HS-27A (cell line): ENCODE results near the gene HSD17B1.
A peak's percentile ranks its signal among the peaks of the same experiment; 100 is the strongest.
"Not testable (repeated sequence)": the region's sequence is repeated elsewhere in the genome, so short reads cannot be mapped to it uniquely, and the experiment has no call there.

Experiments
- DNase-seq: peaks from one replicate; pipeline ENCODE4 v3.0.0-alpha.2; 2012; ENCODE audit warnings: low read depth, missing footprints

The HSD17B1 gene

GRCh38 chr17:42552736-42553135 is at the start of gene HSD17B1:
TSS of gene HSD17B1 (plus strand) at chr17:42552923. CDS start at chr17:42552934, 11 bp downstream.
- not testable (repeated sequence) for DNase-seq

- DNase-seq = no peak
These were observed 49.8 kb upstream of the HSD17B1 start for GRCh38 chr17:42502926-42503325.

- DNase-seq = no peak
These were observed 45.1 kb upstream of the HSD17B1 start for GRCh38 chr17:42507671-42508070.

GRCh38 chr17:42508426-42509165 is 44.1 kb upstream of the HSD17B1 start:
- no peak for DNase-seq

GRCh38 chr17:42509409-42509808 is 43.3 kb upstream of the HSD17B1 start:
- no peak for DNase-seq

GRCh38 chr17:42509841-42510240 is 42.9 kb upstream of the HSD17B1 start:
- DNase-seq = no peak

- DNase-seq = no peak
These were observed 40.5 kb upstream of the HSD17B1 start for GRCh38 chr17:42512246-42512645.

- DNase-seq = no peak
These were observed 39.9 kb upstream of the HSD17B1 start for GRCh38 chr17:42512733-42513251.

- no peak for DNase-seq
These were observed 39.0 kb upstream of the HSD17B1 start for GRCh38 chr17:42513686-42514085.

- DNase-seq = no peak
These were observed 38.4 kb upstream of the HSD17B1 start for GRCh38 chr17:42514279-42514678.

GRCh38 chr17:42514867-42515266 is 37.9 kb upstream of the HSD17B1 start:
- DNase-seq = no peak

GRCh38 chr17:42517516-42517915 is 35.2 kb upstream of the HSD17B1 start:
- DNase-seq = no peak

- no peak for DNase-seq
These were observed 34.5 kb upstream of the HSD17B1 start for GRCh38 chr17:42518046-42518754.

- no peak for DNase-seq
These were observed 33.8 kb upstream of the HSD17B1 start for GRCh38 chr17:42518755-42519545.

GRCh38 chr17:42519546-42520491 is 32.9 kb upstream of the HSD17B1 start:
- peak; percentile 92 for DNase-seq

- DNase-seq = no peak
These were observed 32.2 kb upstream of the HSD17B1 start for GRCh38 chr17:42520540-42520951.

GRCh38 chr17:42521036-42521435 is 31.7 kb upstream of the HSD17B1 start:
- no peak for DNase-seq

GRCh38 chr17:42521666-42522262 is 31.0 kb upstream of the HSD17B1 start:
- no peak for DNase-seq

GRCh38 chr17:42522263-42522790 is 30.4 kb upstream of the HSD17B1 start:
- DNase-seq = no peak

GRCh38 chr17:42522798-42523278 is 29.9 kb upstream of the HSD17B1 start:
- DNase-seq = no peak
